ENCODE data around the gene GRAP.

GRAP gene

DNA sequence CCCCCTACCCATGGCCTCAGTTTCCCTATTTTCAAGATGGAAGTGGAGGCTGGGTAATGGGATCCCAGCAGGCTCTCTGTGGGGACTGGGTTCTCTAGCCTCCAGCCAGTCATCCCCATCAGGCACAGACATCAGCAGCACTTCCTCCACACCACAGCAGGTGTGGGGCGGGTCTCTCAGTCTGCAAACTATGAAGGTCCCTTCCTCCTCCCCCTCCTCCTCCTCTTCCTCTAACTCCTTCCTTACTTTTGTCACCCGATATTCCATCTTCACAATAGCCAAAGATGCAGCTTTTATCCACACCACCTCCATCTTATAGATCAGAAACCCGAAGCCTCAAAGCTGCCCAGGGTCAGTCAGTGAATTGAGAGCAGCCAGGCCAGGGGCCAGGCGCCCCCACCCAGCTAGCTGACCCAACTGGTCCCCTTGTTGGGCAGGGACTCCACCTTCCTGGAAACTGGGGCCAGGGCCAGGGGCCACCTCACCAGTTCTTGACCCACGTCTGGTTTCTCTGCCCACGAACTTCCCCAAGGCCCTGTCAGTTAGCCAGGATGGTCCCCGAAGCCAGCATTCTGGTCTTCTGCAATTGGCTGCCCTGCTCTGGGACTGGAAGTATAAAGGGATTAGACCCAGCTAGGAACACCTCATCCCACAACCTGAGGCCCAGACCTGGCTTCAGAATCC lies 44.7 kb downstream of the GRAP start:
- H3K27ac ChIP-seq, result no peak overlapping the region
- no peak for TF ChIP-seq CTCF (conservative IDR thresholded peaks at IDR 0.05)
- no peak for TF ChIP-seq ZFX (IDR thresholded peaks at IDR 0.05)

- TF ChIP-seq ZFX (IDR thresholded peaks at IDR 0.05), result no peak
- no peak for TF ChIP-seq CTCF (conservative IDR thresholded peaks at IDR 0.05)
- H3K27ac ChIP-seq, result no peak overlapping the region
Observed at GRCh38 chr17:19000531-19001325, 46.0 kb downstream of the GRAP start.

GRCh38 chr17:18999911-19000310 lies 46.8 kb downstream of the GRAP start:
- H3K27ac ChIP-seq, result no peak overlapping the region
- TF ChIP-seq CTCF (conservative IDR thresholded peaks at IDR 0.05), result no peak
- TF ChIP-seq ZFX (IDR thresholded peaks at IDR 0.05), result no peak

DNA sequence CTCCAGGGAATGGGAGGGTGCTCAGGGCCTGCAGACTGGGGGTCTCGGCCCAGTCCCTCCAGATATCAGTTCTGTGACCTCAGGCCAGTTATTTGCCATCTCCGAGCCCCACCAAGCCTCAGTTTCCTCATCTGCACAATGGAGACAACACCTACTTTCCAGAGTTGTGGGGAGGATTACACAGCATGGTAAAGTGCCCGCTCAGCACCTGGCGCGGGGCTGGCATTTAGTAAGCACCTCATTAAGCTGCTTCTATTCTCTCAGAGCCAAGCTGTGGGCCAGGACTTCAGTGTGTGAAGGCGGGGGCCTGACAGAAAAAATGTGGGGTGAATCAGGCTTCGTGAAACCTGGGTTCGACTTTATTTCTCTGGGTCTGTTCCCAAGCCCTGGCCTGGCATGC lies 47.4 kb downstream of the GRAP start:
- H3K27ac ChIP-seq, result no peak overlapping the region
- TF ChIP-seq CTCF (conservative IDR thresholded peaks at IDR 0.05) (no peak), ZFX (IDR thresholded peaks at IDR 0.05) (no peak)

DNA sequence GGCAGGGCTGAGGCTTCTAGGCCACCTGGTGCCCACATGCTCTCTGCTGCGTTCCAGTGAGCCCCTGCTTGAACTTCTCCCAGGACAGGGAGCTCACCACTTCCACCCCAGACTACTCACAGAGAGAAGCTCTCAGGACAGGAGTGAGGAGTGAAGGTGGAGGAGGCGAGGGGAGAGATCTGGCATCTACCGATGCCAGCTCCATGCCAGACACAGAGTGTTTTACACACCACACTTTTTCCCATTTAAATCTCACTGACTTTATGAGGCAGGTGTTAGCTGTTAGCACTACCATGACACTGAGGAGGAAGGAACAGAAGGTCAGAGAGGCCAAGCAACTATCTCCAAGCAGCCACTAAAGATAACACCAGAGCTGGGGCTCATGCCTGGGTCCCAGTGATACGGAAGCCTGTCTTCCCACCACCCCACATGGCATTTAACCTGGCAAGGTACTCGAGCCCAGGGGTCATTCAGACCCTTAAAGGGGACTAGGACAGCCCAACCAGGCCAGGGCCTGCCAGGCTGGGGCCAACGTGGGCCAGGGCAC lies 49.0 kb downstream of the GRAP start:
- no peak for TF ChIP-seq ZFX (IDR thresholded peaks at IDR 0.05)
- no peak for TF ChIP-seq CTCF (conservative IDR thresholded peaks at IDR 0.05)
- no peak overlapping the region for H3K27ac ChIP-seq

GRCh38 chr17:18996458-18996857 lies 50.3 kb downstream of the GRAP start:
- no peak for TF ChIP-seq CTCF (conservative IDR thresholded peaks at IDR 0.05)
- TF ChIP-seq ZFX (IDR thresholded peaks at IDR 0.05), result no peak
- no peak overlapping the region for H3K27ac ChIP-seq

GRCh38 chr17:18995220-18995619 lies 51.5 kb downstream of the GRAP start:
- TF ChIP-seq CTCF (conservative IDR thresholded peaks at IDR 0.05), result no peak
- TF ChIP-seq ZFX (IDR thresholded peaks at IDR 0.05), result no peak
- no peak overlapping the region for H3K27ac ChIP-seq
